Measurements from ENCODE around the gene GAS2.
A peak's percentile ranks its signal among the peaks of the same experiment; 100 is the strongest.

GAS2 gene

DNA sequence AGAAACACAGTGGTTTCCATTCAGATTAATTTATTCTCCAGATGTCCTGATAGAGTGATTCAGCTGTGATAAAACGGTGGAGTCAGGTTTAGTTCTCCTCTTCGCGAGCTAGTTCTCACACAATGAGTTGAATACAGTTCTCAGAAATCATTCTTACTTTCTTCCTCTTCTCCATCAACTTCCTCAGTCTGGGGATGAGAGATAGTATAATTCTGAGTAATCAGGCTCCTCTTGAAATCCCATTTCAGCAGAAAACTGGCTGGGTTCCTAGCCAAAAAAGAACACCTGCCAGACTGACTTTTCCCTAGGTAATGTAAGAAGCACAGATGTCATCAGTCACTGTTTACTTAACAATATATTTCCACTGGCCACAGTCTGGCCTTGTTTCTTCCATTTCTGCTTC lies 86.5 kb downstream of the GAS2 start:
- no peak overlapping the region for H3K27ac Mint-ChIP-seq (ENCODE audit: low read depth)
- H3K36me3 Mint-ChIP-seq (ENCODE audit: insufficient read depth) = no peaks in the 10 kb centered on the region
- no peaks in the 10 kb centered on the region for H3K9me3 Mint-ChIP-seq
- ATAC-seq (replicated peaks; ENCODE audit: extremely low read depth, poor library complexity, severe bottlenecking) = no peak
- no peak overlapping the region for H3K4me3 Mint-ChIP-seq
- H3K4me1 Mint-ChIP-seq = no peaks in the 10 kb centered on the region
- peaks cover 18% of the 10 kb centered on the region for H3K27me3 Mint-ChIP-seq
- no peak for DNase-seq (ENCODE audit: low spot score in 2 of 2)

DNA sequence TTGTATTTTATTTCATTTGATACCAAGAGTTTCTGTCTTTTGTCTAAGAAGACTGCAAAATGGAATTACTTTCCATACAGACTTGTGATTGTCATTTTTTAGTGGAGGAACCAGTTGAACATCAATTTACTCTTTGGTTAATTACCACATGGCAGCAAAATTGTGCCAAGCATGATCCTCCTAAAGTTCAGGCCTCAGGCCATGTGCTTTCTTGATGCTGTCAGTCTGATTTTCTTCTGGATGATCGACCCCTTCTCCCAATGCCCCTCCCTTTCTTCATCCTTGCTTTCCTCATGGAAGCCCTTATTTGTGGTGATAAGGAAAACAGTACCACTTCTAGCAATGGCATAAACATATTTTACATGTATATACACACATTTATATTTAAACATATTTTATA lies 87.0 kb downstream of the GAS2 start:
- peaks cover 18% of the 10 kb centered on the region for H3K27me3 Mint-ChIP-seq
- H3K27ac Mint-ChIP-seq (ENCODE audit: low read depth) = no peak overlapping the region
- H3K36me3 Mint-ChIP-seq (ENCODE audit: insufficient read depth) = no peaks in the 10 kb centered on the region
- ATAC-seq (replicated peaks; ENCODE audit: extremely low read depth, poor library complexity, severe bottlenecking) (no peak), DNase-seq (ENCODE audit: low spot score in 2 of 2) (no peak)
- no peak overlapping the region for H3K4me3 Mint-ChIP-seq
- H3K4me1 Mint-ChIP-seq = no peaks in the 10 kb centered on the region
- H3K9me3 Mint-ChIP-seq = no peaks in the 10 kb centered on the region

DNA sequence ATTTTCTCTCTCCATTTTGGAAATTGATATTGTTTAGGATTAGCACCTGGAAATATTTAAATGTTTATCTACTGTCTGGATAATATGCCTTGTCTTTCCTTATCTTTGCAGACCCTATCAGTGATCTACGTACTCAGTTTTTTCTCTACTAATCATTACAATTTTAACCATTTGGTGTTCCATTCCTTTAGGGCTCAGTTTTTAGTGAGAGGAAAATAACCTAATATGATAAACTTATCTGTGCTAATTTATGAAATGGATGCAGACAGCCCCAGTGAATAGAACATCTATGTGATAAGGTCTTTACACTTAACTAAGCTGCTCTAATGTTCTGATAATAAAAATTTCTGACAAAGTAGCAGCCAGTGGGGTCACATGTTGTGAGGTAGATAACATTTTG lies 94.7 kb downstream of the GAS2 start:
- no peaks in the 10 kb centered on the region for H3K4me1 Mint-ChIP-seq
- peaks cover 8% of the 10 kb centered on the region for H3K27me3 Mint-ChIP-seq
- no peaks in the 10 kb centered on the region for H3K36me3 Mint-ChIP-seq (ENCODE audit: insufficient read depth)
- no peak overlapping the region for H3K27ac Mint-ChIP-seq (ENCODE audit: low read depth)
- H3K9me3 Mint-ChIP-seq = no peaks in the 10 kb centered on the region
- ATAC-seq (replicated peaks; ENCODE audit: extremely low read depth, poor library complexity, severe bottlenecking) = no peak
- no peak for DNase-seq (ENCODE audit: low spot score in 2 of 2)
- no peak overlapping the region for H3K4me3 Mint-ChIP-seq

DNA sequence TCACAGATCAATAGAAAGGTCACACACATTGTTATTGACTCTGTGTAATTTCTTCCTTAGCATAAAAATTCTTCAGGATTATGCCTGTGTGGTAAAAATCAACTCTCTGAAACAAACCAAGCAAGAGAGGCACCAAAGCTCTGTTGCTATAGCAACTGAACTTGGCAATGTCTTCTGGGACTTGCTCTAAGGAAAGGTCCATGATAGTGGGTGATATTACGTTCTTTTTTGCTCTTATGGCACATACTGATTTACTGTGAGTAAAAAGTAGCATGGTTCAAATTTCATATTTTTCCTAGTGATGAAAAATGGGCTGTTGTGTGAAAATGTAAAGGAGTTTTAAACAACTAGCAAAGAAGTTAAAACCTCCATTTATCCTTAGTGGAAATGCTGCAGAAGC lies 96.8 kb downstream of the GAS2 start:
- Mint-ChIP-seq H3K4me1 (no peaks in the 10 kb centered on the region), H3K9me3 (no peaks in the 10 kb centered on the region), H3K4me3 (no peak overlapping the region), H3K36me3 (ENCODE audit: insufficient read depth) (no peaks in the 10 kb centered on the region), H3K27ac (ENCODE audit: low read depth) (no peak overlapping the region), H3K27me3 (peaks cover 8% of the 10 kb centered on the region)
- DNase-seq (ENCODE audit: low spot score in 2 of 2) = no peak
- ATAC-seq (replicated peaks; ENCODE audit: extremely low read depth, poor library complexity, severe bottlenecking) = no peak

DNA sequence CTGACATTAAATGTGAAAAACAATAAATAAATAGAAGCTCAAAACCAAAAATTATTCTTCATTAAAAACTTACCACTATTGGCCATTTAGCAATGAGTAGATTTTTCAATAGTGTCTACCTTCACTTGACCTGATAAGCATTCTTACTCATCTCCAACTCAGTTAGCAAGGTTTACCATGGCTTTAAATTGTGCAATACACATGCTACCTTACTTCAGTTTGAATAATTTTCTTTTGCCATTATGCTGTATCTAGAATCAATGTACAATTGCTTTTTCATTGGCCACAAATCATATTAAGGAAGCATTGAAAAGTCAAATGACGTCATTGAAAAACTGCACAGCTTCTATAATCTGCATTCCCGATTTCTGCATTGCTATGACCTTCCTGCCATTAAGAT lies 98.3 kb downstream of the GAS2 start:
- Mint-ChIP-seq H3K9me3 (no peaks in the 10 kb centered on the region), H3K4me1 (no peaks in the 10 kb centered on the region), H3K27ac (ENCODE audit: low read depth) (no peak overlapping the region), H3K36me3 (ENCODE audit: insufficient read depth) (no peaks in the 10 kb centered on the region), H3K4me3 (no peak overlapping the region), H3K27me3 (peaks cover 8% of the 10 kb centered on the region)
- no peak for DNase-seq (ENCODE audit: low spot score in 2 of 2)
- no peak for ATAC-seq (replicated peaks; ENCODE audit: extremely low read depth, poor library complexity, severe bottlenecking)

DNA sequence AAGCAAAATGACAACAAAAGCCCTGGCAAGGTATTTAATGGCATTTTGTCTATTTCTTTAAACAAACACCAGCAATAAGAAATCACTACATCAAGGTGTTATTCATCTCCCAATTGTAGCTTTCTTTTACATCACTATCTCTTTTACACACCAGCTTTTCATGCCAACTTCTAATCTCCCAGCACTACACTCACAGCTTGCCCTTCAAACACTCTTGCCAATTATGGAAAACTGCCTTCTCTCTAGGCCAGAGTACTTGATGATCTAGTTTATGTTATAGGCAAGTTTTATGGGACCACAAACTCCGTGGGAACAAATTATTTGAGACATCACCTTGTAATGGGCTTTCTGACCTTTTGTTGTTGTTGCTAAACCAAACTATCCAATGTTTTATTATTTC lies 101.9 kb downstream of the GAS2 start:
- Mint-ChIP-seq H3K4me1 (no peaks in the 10 kb centered on the region), H3K27ac (ENCODE audit: low read depth) (no peak overlapping the region), H3K36me3 (ENCODE audit: insufficient read depth) (no peaks in the 10 kb centered on the region), H3K9me3 (no peaks in the 10 kb centered on the region), H3K4me3 (no peak overlapping the region), H3K27me3 (peaks cover 11% of the 10 kb centered on the region)
- no peak for ATAC-seq (replicated peaks; ENCODE audit: extremely low read depth, poor library complexity, severe bottlenecking)
- no peak for DNase-seq (ENCODE audit: low spot score in 2 of 2)

DNA sequence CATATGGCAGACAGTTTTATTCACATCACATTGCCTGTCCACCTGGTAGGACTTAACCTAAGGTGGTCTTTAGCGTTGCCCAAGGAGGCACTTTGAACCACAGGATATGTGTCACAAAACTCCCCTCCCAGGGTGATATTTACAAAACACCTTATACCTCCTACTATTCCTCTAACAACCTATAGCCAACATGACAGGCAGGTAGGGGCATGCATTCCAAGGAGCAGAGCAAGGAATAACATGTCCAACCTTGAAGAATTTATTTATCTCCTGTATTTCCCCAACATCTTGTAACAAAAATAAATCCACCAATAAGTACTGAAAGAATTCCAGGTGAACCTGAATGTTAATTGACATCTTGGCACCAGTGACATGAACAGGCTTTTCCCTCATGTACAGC lies 102.7 kb downstream of the GAS2 start:
- ATAC-seq (replicated peaks; ENCODE audit: extremely low read depth, poor library complexity, severe bottlenecking) = no peak

DNA sequence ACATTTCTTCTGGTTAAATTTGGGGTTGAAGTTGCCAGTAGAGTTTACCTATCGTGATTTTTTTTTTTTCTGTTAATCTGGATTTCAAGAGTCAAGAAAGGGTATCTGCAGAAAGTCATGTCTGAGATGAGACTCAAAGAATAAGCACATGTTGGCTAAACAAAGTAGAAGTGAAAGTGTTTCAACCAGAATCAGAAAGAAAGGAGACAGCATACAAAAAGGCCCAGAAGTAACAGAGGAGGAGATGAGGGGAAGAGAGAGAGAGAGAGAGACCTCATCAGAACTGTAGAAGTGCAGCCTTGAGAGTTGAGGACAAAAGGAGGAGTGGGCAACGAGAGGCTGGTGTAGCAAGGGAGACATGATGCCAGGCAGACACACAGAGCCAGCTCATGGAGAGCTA lies 108.3 kb downstream of the GAS2 start:
- H3K9me3 Mint-ChIP-seq = no peaks in the 10 kb centered on the region
- ATAC-seq (replicated peaks; ENCODE audit: extremely low read depth, poor library complexity, severe bottlenecking) = no peak
- H3K27ac Mint-ChIP-seq (ENCODE audit: low read depth) = no peak overlapping the region
- H3K27me3 Mint-ChIP-seq = peaks cover 38% of the 10 kb centered on the region
- no peak for DNase-seq (ENCODE audit: low spot score in 2 of 2)
- peaks cover 6% of the 10 kb centered on the region for H3K4me1 Mint-ChIP-seq
- no peaks in the 10 kb centered on the region for H3K36me3 Mint-ChIP-seq (ENCODE audit: insufficient read depth)
- no peak overlapping the region for H3K4me3 Mint-ChIP-seq

More for the DNA sequence above, 102.7 kb downstream of the GAS2 start:
- Mint-ChIP-seq H3K4me1 (no peaks in the 10 kb centered on the region), H3K36me3 (ENCODE audit: insufficient read depth) (no peaks in the 10 kb centered on the region), H3K9me3 (no peaks in the 10 kb centered on the region), H3K27ac (ENCODE audit: low read depth) (no peak overlapping the region), H3K27me3 (peaks cover 19% of the 10 kb centered on the region), H3K4me3 (no peak overlapping the region)
- DNase-seq (ENCODE audit: low spot score in 2 of 2) = no peak

DNA sequence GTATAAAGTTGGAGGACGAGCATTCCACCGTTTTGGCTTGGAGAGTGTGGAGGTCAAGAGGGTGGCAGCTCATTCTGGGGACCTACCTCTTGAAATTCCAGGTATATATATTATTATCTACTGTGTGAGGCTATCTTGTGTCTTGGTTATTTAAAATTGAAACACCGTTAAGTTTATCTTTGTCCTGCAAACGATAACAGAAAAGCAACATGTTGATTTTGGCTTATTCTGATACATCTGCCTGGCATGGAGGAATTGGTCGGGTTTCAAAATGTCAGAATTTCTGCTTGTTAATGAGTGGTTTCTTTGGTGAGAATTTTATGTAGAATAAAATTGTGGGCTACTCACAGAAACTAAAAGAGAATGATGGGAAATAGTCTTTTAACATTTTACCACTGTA lies 108.8 kb downstream of the GAS2 start:
- H3K4me3 Mint-ChIP-seq = no peak overlapping the region

DNA sequence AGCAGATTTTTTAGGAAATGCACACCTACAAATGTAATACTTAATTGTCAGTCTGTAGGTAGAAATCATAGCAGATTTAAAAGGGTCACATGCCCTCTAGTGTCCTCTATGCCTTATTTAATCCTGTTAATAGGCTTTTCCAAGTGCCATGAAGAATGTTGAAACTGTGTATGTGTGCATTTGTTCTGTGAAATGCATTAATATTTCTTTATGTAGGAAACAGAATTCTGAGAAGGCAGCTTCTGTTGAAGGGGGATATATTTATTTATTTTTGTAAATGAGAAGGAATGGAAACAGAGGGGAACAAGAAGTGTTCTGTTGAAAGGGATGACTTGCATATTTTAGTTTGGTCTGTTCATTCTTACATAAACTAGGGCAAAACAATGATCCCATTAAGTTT lies 112.2 kb downstream of the GAS2 start:
- DNase-seq (ENCODE audit: low spot score in 2 of 2) = no peak
- ATAC-seq (replicated peaks; ENCODE audit: extremely low read depth, poor library complexity, severe bottlenecking) = no peak
- peaks cover 36% of the 10 kb centered on the region for H3K27me3 Mint-ChIP-seq

More for the DNA sequence above, 108.8 kb downstream of the GAS2 start:
- H3K27me3 Mint-ChIP-seq = peaks cover 38% of the 10 kb centered on the region
- H3K36me3 Mint-ChIP-seq (ENCODE audit: insufficient read depth) = no peaks in the 10 kb centered on the region
- no peaks in the 10 kb centered on the region for H3K9me3 Mint-ChIP-seq
- ATAC-seq (replicated peaks; ENCODE audit: extremely low read depth, poor library complexity, severe bottlenecking) (no peak), DNase-seq (ENCODE audit: low spot score in 2 of 2) (no peak)
- peaks cover 6% of the 10 kb centered on the region for H3K4me1 Mint-ChIP-seq
- no peak overlapping the region for H3K27ac Mint-ChIP-seq (ENCODE audit: low read depth)

DNA sequence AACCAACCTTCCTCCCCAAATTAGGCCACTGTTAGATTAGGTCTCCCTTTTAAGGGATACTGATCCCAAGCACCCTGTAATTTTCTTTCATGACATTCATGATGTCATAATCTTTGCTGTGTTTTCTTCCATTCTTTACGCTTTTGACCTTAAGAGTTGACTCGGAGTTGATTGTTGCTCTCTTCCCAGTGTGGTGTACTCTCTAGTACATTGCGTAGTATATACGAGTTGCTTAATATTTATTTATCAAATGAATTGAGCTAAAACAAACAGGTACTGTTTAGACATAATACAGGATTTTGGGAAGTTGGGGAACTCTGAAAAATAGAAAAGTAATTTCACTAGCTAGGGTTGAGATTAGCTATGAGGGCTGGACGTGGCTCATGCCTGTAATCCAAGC lies 113.4 kb downstream of the GAS2 start:
- H3K27ac Mint-ChIP-seq (ENCODE audit: low read depth) = no peak overlapping the region
- no peak for DNase-seq (ENCODE audit: low spot score in 2 of 2)
- H3K36me3 Mint-ChIP-seq (ENCODE audit: insufficient read depth) = no peaks in the 10 kb centered on the region

More for the DNA sequence above, 112.2 kb downstream of the GAS2 start:
- no peak overlapping the region for H3K27ac Mint-ChIP-seq (ENCODE audit: low read depth)
- H3K36me3 Mint-ChIP-seq (ENCODE audit: insufficient read depth) = no peaks in the 10 kb centered on the region
- H3K4me3 Mint-ChIP-seq = no peak overlapping the region
- peaks cover 6% of the 10 kb centered on the region for H3K4me1 Mint-ChIP-seq
- H3K9me3 Mint-ChIP-seq = no peaks in the 10 kb centered on the region

DNA sequence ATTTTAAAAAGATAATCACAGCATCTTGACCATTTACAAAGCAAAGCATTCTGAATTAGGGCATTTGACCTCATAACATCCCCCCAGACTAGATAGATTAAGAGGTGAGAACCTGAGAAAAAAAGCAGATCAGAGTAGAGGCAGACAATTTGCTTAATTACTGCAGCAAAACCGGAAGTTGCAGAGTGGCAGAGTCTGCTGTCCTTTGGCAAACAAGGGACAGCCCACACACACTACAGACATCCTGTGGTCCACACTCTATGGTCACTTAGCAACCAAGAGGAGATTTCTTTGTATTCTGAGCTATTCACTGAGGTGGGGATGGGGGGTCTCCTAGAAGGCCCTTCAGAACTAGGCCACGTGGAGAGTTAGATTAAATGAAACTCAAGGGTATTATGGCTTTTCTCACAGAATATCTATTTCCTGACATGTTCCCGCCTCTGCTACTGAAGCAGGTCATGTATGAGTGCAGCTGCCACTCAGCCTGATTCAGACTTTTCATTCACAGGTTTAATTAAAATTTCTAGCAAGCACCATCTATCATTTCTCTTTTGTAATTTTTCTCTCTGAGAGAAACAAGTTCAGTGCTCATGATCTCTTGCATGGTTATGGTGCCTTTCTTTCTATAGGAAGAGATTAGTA lies 114.7 kb downstream of the GAS2 start:
- H3K4me1 Mint-ChIP-seq = no peaks in the 10 kb centered on the region
- no peaks in the 10 kb centered on the region for H3K36me3 Mint-ChIP-seq (ENCODE audit: insufficient read depth)
- no peak overlapping the region for H3K4me3 Mint-ChIP-seq
- H3K27me3 Mint-ChIP-seq = peaks cover 23% of the 10 kb centered on the region
- H3K27ac Mint-ChIP-seq (ENCODE audit: low read depth) = no peak overlapping the region
- peak; percentile 52 for ATAC-seq (replicated peaks; ENCODE audit: extremely low read depth, poor library complexity, severe bottlenecking)
- no peaks in the 10 kb centered on the region for H3K9me3 Mint-ChIP-seq
- no peak for DNase-seq (ENCODE audit: low spot score in 2 of 2)

More for the DNA sequence above, 113.4 kb downstream of the GAS2 start:
- Mint-ChIP-seq H3K9me3 (no peaks in the 10 kb centered on the region), H3K4me1 (peaks cover 2% of the 10 kb centered on the region), H3K4me3 (no peak overlapping the region), H3K27me3 (peaks cover 28% of the 10 kb centered on the region)
- no peak for ATAC-seq (replicated peaks; ENCODE audit: extremely low read depth, poor library complexity, severe bottlenecking)

DNA sequence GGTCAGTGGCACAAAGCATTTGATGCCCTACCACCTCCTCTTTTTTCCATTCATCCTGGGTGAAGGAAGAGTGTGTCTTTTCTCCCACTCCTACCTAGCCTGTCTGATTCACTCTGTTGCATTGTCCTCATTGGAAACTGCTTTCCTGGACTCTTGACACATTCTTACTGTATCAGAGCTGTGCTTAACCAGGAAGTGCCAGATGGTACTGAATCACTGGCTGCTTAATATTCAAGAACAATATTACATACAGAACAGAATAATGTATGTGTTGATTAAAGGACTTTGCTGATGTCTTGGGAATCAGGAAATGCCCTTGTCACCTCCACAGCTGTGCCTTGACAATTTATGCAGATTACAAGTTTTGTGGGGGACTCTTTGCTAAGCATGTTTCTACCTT lies 118.8 kb downstream of the GAS2 start:
- Mint-ChIP-seq H3K9me3 (no peaks in the 10 kb centered on the region), H3K4me3 (no peak overlapping the region), H3K36me3 (ENCODE audit: insufficient read depth) (no peaks in the 10 kb centered on the region), H3K27me3 (peaks cover 8% of the 10 kb centered on the region), H3K27ac (ENCODE audit: low read depth) (no peak overlapping the region), H3K4me1 (no peaks in the 10 kb centered on the region)
- DNase-seq (ENCODE audit: low spot score in 2 of 2) (no peak), ATAC-seq (replicated peaks; ENCODE audit: extremely low read depth, poor library complexity, severe bottlenecking) (no peak)
